Nucleus accumbens (tissue), 56 donors: ENCODE results near the gene SPATA46.
"Not testable (repeated sequence)": the region's sequence is repeated elsewhere in the genome, so short reads cannot be mapped to it uniquely, and the experiment has no call there.

Source experiments
- DNase-seq, 56 donors: peaks; one replicate each; lab custom pipeline; 2025; lab: John Stamatoyannopoulos, UW

Gene SPATA46

GRCh38 chr1:162376691-162377090 is at the start of gene SPATA46:
Gene SPATA46 (minus strand): TSS chr1:162376854. CDS start chr1:162376790, 64 bp downstream.
- DNase-seq = no peak

GRCh38 chr1:162422662-162423375 is 46.2 kb upstream of the SPATA46 start:
- DNase-seq = no peak

DNA sequence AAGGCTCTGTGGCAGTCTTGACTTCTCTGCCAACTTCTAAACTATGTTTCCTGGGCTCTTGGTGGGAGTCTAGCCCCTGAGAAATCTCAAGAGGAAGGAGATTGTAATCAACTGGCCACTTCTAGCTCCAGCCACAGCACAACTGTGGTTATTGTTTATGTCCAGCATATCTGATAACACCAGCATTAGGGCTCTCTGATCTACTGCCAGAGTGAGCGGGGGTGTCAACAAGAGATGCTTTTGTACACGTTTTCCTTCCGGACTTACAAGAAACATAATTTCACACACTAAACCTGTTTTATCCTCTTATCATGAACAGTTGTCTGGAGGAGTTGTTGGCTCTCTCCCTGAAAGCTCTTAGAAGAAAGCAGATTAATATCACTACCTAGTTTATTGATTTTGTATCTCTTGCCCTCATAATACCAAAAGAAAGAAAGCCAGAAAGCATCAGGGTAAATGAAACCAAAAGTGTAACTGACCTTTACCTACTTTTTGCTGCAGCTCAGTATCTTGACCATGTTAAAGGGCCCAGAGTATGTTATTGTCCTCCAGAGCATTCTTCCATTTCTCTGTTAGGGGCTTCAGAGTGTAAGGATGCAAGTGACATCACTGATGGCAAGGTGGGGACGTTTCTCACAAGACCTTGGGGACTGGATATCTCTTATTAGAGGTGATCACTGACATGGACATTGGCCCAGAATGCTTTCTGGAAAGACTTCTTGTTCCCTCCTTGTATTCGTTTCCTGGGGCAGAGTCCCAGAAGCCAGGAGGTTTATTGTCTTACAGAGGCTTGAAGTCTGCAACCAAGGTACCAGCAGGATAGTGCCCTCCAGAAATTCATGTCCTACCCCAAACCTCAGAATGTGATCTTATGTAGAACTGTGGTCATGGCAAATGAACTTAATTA is 44.9 kb upstream of the SPATA46 start:
- no peak for DNase-seq

- no peak for DNase-seq
Observed at GRCh38 chr1:162420120-162420519, 43.5 kb upstream of the SPATA46 start.

DNA sequence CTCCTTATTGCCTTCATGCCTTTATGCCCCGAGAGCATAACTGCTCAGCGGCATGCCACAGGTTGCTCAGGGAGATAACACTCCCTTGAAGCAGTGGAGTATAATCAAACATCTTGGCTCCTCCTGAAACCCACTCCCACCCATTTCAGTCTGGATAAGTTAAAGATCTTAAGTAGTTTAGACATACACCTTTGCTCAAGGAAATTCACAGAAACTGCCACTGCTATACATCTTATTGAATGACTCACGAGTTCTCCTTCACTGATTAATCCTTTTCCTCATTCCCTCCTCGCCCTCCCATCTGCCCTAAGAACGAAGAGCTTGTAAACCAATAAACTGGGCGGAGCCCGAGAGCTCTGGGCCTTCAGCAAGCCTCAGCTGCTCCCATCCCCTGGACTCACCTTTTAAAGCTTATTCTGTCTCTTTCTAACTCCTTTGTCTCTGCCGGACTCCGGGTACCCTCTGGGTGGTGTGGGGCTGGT is 42.8 kb upstream of the SPATA46 start:
- DNase-seq = not testable (repeated sequence)

GRCh38 chr1:162418584-162418983 is 41.9 kb upstream of the SPATA46 start:
- not testable (repeated sequence) for DNase-seq

GRCh38 chr1:162417650-162418049 is 41.0 kb upstream of the SPATA46 start:
- DNase-seq = no peak

GRCh38 chr1:162416909-162417308 is 40.3 kb upstream of the SPATA46 start:
- no peak for DNase-seq

GRCh38 chr1:162416215-162416614 is 39.6 kb upstream of the SPATA46 start:
- DNase-seq = no peak

GRCh38 chr1:162412002-162412401 is 35.3 kb upstream of the SPATA46 start, which contains the start of gene SH2D1B:
Gene SH2D1B (minus strand): TSS chr1:162412136. CDS start chr1:162412016, 120 bp downstream.
- DNase-seq = no peak

- DNase-seq = no peak
Observed at GRCh38 chr1:162407539-162407938, 30.9 kb upstream of the SPATA46 start.

- no peak for DNase-seq
Observed at GRCh38 chr1:162406811-162407210, 30.2 kb upstream of the SPATA46 start.

- no peak for DNase-seq
Observed at GRCh38 chr1:162405800-162406199, 29.1 kb upstream of the SPATA46 start.

GRCh38 chr1:162404550-162405160 is 28.0 kb upstream of the SPATA46 start:
- DNase-seq = no peak

- DNase-seq = no peak
Observed at GRCh38 chr1:162400790-162401355, 24.2 kb upstream of the SPATA46 start.

DNA sequence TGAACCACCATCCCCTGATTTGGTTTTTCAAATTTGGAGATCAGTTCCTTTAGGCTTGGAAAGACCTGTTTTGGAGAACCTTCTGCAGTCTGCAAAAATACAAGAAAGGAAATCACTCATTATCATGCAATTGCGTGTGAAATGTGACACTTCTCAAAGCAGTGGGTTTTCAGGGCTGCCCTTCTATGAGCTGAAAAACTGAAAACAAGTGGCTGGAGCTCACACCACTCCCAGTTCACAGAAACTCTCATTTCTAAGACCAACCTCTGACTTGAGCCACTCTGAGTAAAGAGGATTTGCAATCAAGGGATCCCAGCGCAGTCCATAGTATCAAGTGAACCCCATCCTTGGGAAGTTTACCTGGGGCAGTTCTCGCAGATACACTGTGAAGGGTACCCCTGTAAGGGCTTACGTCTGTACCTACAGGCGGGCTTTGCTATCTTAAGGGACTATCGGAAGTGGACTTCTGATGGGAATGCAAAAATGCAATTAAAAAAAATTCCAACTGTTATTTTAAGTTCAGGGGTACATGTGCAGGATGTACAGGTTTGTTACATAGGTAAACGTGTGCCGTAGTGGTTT is 22.4 kb upstream of the SPATA46 start:
- DNase-seq = no peak

GRCh38 chr1:162397943-162398560 is 21.4 kb upstream of the SPATA46 start:
- no peak for DNase-seq

DNA sequence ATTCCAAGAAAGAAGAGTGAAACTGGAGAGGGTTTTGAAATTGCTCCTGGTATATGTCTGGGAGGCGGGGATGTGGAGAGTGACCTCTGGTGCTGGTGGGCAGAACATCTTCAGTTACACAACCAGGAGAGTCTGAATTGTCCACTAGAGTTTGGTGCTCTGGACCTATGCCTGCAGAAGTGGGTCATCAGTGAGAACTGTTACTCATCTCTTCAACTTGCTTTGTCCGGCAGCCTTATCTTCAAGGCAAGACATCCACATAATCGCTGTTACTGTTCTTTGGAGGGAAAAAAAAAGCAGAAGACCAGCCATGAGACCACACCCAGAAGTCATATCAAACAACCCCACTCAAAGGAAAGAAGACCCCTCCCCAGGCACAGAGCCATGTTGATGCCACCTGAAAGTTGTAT is 20.4 kb upstream of the SPATA46 start:
- no peak for DNase-seq

- no peak for DNase-seq
Observed at GRCh38 chr1:162396201-162396906, 19.7 kb upstream of the SPATA46 start.
